NOMO-1 (cell line): ENCODE results near the gene MYBPC2.
"Not testable (repeated sequence)": the region's sequence is repeated elsewhere in the genome, so short reads cannot be mapped to it uniquely, and the experiment has no call there.

ENCODE experiments used
- DNase-seq, 2 experiments: peaks; one replicate each; lab custom pipeline; 2025; ENCODE audit not compliant: unreplicated experiment in 2 of 2; lab: John Stamatoyannopoulos, UW

The MYBPC2 gene

DNA sequence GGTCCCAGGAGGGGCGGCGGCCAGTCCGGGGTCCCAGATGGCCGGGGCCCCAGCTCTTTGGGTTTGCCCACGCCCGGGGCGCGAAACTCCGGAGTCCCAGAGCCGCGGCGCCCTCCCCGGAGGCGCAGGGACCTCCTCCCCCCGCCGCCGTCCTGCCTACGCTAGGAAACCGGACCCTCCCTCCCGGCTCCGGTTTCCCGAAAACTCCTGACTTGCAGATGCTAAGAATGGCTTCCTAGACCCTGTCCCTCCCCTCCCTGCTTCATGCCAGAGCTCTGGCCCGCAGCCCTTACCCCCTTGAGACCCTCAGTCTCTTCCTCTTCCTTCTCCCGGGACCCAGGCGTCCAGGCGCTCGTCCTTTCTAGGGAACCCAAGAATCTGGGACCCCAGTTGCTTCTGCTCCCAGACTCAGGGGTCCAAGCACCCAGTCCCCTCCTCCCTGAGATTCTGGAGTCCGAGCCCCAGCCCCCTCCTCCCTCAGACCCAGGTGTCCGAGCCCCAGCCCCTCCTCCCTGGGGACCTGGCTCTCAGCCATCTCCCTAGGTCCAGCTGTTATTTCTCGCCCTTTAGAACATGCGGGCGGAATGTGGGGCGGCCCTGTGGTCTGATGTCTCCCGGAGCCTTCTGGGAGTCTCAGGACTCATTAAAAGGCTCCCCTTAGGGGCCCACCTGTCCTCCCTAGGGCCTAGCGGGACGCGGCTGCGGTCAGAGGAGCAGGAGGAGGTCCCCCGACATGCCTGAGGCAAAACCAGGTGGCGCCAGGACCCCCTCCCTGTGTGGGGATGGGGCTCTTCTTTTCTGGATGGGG is at the start of gene MYBPC2:
Gene MYBPC2, plus strand, starts transcription at position 672 of the 808 bp plus-strand sequence. Its CDS starts 62 bp downstream, at position 734.
- no peak for DNase-seq

DNA sequence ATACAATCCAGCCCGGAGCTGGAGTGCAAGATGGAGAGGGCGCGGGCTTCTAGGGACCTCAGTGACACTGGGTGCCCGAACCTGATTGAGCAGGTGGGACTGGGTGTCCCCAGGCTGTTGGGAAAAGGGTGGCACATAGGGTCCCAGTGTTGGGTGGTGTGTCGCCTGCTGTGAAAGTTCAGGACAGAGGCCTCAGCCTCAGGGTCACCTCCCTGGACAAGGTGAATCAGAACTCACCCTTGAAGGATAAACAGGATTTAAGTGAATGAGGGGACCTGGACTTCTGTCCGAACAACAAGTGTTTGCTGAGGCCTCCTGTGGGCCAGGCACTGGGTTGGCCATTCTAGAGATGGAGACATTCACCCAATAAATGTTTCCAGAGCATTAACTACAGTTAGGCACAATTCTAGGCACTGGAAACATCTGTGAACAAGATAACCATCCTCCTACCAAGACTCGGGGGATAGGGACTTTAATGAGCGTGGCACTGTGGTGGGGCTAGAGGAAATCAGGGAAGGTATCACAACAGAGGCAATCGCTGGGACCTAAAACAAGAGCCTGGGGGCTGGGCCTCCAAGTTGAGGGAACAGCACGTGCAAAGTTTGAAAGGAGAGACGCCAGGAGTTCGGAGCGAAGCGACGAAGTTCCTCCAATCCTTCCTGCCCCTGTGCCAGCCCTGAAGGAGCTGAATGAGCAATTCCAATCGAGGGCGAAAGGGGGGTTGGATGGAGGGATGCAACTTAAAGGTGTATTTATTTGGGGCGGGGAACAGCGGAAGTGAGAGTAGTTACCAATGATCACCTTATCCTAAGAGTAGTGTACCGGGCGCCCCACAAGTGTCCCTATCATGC is 49.5 kb upstream of the MYBPC2 start:
- DNase-seq = no peak

DNA sequence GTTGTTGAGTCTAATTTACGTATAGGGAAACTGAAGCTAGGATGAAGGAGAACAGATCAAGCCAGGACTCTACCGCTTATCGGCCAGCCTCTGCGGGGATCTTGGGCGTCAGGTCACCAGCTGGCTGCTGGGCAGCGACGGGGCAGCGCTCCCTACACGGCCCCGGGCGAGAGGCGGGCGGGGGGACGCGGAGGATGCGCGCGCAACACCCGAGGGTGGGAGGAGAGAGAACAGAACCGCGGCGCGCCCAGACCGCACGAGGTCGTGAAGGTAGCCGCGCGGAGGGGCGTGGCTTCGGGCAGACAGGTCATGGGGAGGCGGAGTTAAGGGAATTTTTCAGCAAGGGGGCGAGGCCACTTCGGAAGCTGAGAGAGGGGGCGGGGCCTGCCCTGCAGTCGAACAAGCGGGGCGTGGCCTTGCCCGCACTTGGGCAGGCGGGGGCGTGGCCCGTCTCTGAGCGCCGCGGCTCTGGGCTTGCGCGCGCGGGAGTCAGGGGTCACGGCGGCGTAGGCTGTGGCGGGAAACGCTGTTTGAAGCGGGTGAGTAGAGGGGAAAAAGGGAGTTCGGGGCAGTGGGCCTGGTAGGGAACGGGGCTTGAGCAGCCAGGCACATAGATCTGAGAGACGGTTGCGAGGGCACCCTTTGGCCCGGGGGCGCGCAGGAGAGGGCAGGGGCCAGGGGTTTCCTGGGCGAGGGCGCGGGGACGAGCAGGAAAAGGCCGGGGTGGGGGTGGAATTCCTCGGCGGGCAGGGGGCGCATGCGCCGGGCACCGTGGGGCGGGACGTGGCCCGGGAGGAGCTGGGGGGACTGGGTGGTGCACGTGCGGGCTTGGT is 48.6 kb upstream of the MYBPC2 start, which contains the start of gene POLD1:
Gene POLD1, plus strand, starts transcription at position 496 of the 833 bp plus-strand sequence. CDS start 14,505 bp downstream, outside the sequence.
- DNase-seq = peak; percentile 97 to 99

DNA sequence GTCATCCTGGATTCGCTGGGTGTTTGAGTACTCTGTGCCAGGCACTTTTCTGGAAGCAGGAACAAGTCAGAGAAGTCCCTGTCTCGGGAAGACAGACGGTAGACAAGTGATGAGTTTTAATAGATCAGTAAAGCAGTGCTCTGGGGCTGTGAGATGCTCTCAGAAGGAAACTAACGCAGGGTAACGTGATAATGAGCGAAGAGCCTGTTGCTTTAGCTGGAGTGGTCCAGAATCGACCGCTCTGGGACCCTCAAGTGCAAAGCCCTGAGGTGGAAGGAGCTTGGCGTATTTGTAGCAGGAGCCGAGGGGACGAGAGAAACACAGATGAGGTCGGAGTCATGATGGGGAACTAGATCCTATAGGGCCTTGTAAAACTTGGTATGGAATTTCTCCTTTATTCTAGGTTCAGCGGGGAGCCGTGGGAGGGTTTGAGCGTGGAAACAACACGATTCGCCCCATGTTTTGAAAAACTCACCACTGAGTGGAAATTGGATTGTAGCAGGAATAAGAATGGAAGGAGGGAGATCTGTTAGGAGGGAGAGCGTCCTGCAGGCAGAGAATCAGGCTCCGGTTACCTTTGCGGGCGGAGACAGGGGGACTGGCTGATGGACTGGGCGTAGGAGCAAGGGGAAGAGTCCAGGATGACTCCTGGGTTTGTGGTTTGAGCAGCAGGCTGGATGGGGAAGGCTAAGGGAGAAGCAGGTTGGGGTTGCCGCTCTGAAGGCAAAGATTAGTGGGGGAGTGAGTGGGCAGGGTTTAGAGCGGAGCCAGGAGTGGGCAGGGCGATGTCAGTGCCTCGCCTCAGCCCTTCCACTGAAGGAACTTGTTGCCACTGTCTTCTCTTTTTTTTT is 47.8 kb upstream of the MYBPC2 start:
- peak; percentile 7 to 36 for DNase-seq

DNA sequence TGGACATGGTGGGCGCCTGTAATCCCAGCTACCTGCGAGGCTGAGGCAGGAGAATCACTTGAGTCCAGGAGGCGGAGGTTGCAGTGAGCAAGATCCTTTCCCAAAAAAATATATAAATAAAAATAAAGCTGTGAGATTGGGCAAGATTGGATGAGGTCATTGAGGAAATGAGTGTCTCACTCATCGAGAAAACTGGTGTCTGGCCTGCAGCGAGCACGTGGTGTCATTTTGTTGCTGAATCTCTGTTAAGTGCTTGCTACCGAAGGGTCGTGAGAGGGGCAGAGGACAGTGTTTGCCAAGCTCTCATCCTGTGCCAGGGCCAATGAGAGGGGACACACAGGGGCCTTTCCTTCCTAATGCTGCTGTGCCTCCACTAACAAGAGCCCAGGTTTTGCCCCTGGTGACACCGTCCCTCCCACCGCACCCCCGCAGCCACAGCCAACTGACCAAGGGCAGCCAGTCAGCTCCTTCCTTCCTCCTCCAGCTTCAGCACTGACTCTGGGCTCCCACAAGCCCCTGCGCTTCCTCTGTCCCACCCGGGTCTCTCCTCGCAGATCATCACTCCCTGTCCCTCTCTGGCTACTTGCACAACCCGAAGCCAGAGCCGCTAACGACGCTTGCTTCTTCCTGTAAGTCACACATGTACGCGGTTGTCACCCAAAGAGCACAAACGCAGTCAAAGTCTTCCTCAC is 45.4 kb upstream of the MYBPC2 start:
- DNase-seq = peak; percentile 63 to 69

DNA sequence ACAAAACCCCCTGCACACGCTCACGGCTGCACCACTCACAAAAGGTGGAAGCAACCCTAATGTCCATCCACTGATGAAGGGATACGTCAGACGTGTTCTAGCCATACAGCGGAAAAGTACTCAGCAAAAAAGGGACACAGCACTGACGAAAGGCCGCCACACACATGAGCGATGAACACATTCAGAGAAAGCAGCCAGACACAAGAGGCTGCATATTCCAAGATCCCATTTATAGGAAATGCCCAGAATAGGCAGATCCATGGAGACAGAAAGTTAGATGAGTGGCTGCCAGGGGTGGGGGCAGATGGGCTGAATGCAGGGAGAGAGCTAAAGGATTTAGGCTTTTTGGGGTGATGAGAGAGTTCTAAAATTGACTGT is 44.8 kb upstream of the MYBPC2 start:
- DNase-seq = no peak

DNA sequence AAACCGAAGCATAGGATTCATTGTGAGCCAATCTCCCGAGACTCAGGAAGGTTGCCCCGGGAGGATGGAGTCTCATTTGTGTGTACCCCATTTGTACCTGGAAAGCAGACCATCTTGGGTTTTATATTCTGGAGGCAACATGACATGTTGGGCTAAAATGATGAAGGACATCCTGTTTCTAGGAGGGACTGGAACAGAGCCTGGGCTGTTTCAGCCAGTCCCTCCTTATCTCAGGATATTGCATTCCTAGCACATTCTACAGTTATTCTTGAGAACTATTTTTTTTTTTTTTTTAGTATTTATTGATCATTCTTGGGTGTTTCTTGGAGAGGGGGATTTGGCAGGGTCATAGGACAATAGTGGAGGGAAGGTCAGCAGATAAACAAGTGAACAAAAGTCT is 42.4 kb upstream of the MYBPC2 start:
- DNase-seq = not testable (repeated sequence)

DNA sequence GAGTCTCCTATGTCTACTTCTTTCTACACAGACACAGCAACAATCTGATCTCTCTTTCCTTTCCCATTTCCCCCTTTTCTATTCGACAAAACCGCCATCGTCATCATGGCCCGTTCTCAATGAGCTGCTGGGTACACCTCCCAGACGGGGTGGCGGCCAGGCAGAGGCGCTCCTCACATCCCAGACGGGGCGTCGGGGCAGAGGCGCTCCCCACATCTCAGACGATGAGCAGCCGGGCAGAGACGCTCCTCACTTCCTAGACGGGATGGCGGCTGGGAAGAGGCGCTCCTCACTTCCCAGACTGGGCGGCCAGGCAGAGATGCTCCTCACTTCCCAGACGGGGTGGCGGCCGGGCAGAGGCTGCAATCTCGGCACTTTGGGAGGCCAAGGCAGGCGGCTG is 41.7 kb upstream of the MYBPC2 start:
- DNase-seq = not testable (repeated sequence)

DNA sequence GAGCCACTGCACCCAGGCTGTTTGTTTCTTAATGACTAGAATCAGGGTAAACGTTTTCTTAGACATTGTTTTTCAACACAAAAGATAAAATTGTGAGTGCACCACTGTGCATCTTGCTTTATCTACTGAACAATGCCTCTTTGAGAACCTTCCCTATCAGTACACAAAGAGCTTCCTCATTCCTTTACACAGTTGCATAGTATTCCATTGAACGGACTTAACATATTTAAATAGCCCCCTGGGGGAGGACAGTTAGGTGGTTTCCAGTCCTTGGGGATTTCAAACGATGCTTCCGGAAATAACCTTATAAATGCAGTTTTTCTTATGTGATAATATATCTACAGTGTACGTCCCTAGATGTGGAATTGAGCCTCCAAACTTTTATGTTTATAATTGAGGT is 39.9 kb upstream of the MYBPC2 start:
- DNase-seq = no peak

DNA sequence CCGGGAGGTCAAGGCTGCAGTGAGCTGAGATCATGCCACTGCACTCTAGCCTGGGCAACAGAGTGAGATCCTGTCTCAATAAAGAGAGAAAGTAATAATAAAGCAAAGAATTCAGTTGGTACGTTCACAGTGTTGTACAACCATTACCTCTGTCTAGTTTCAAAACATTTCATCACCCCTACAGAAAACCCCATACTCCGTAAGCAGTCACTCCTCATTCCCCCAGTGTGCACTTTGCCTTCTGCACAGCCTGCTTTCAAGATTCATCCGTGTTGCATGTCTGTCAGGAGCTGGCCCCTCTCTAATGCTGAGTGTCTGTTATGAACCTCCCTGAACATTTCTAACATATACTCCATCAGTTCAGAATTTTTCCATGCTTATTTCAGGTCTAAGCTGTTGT is 39.1 kb upstream of the MYBPC2 start:
- DNase-seq = no peak

DNA sequence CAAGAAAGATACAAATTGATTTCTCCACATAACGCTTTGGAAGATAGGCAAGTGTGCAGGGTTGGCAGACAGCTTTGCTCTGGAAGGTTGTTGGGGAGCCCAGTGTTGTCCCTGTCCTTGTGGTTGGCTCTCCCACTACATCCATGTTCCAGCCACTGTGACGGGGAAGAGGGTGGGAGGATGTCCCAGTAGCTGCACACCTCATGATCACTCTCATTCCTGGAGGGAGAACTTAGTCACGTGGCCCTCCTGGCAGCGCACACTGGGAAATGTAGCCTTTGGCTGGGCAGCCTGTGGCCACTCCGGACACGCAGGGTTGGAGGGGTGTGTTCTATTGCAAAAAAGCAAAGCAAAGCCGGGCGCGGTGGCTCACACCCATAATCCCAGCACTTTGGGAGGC is 38.7 kb upstream of the MYBPC2 start:
- DNase-seq = no peak

DNA sequence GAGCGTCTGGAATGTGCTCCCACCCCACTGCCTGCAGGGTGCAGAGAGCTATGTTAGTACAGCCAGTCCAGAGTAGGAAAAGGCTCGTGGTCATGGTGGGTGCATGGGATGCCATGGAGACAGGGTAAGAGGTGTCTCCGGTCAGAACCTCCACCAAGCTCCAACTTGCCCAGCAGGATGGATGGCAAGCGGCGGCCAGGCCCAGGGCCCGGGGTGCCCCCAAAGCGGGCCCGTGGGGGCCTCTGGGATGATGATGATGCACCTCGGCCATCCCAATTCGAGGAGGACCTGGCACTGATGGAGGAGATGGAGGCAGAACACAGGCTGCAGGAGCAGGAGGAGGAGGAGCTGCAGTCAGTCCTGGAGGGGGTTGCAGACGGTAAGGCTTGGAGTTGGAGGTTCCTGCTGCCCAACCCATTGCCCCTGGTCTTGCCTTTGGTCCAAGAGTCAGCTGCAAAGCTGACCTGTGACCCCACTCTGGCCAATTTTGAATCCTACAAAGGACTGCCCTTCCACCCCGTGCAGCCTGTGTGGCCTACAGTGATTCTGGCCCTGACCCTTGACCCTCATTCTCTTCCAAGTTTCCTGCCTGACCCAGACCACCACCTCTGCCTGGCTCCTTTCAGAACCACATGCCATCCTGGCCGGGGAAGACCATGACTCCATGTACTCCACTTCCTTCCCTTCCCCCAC is 33.9 kb upstream of the MYBPC2 start:
- no peak for DNase-seq

DNA sequence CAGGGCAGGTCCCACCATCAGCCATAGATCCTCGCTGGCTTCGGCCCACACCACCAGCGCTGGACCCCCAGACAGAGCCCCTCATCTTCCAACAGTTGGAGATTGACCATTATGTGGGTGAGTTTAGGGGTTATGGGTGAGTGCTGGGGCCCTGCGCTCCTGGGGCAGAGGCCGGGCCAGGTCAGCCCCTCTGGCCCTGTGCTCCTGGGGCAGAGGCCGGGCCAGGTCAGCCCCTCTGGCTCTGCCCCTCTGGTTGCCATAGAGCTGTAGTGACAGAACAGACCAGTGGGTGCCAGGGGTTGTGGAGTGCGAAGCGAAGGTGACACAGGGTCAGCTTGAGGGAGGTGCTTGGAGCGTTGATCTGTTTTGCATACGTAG is 33.3 kb upstream of the MYBPC2 start:
- DNase-seq = no peak

DNA sequence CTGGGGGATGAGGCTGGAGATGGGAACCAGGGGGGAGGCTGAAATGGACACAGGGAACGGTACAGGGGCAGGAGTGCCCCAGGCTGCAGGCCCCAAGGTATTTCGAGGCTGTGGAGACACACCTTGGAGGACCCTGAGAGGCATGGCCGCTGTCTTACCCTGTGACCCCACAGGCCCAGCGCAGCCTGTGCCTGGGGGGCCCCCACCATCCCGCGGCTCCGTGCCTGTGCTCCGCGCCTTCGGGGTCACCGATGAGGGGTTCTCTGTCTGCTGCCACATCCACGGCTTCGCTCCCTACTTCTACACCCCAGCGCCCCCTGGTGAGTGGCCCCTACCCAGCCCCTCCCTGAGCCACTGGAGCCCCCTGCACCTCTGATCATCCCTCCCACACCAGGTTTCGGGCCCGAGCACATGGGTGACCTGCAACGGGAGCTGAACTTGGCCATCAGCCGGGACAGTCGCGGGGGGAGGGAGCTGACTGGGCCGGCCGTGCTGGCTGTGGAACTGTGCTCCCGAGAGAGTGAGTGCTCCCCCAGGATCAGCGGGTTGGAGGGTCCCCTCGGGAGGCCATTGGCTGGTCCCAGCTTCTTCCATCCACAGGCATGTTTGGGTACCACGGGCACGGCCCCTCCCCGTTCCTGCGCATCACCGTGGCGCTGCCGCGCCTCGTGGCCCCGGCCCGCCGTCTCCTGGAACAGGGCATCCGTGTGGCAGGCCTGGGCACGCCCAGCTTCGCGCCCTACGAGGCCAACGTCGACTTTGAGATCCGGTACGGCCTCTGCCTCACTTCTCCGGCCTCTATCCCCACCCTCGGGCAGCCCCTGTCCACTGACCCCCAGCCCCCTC is 30.9 kb upstream of the MYBPC2 start:
- no peak for DNase-seq

DNA sequence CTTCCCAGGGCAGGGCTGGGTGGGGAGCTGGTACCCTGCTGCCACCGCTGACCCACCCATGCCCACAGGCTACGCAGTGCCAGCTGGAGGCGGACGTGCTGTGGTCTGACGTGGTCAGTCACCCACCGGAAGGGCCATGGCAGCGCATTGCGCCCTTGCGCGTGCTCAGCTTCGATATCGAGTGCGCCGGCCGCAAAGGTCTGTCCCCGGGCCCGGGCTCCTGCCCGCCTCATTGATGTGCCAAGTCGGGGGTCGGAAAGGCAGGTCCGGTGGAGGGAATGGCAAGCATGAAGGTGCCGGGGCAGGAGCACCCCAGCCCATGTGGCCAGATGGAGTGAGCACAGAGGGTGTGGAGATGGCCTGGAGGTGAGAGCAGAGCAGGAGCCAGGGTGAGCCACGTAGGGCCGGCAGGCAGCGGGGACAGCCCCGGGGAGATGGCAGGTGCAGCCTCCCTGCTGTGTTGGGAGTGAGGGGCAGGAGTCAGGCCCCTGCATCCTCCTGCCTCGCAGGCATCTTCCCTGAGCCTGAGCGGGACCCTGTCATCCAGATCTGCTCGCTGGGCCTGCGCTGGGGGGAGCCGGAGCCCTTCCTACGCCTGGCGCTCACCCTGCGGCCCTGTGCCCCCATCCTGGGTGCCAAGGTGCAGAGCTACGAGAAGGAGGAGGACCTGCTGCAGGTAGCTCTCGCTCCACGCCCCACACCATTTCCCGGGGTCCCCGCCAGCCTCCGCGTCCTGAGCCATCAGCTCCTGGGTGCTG is 30.0 kb upstream of the MYBPC2 start:
- DNase-seq = no peak

DNA sequence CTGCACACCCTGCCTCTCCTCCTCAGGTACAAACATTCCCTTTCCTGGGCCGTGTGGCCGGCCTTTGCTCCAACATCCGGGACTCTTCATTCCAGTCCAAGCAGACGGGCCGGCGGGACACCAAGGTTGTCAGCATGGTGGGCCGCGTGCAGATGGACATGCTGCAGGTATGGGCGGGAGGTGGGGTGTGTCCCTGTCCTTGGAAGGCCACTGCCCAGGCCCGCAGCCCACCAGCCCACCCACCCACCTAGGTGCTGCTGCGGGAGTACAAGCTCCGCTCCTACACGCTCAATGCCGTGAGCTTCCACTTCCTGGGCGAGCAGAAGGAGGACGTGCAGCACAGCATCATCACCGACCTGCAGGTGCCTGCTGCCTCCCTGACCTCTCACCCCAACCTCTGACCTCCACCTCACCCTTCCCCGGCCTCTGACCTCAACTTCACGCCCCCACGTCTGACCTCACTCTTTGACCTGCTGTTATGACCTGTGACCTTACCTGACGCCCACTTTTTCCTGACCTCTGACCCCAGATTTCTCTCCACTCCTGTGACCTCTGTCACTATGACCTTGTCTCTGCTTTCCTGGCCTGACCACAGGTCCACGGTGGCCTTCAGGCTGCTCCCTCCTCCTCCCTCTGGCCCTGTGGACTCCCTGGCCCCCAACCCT is 26.4 kb upstream of the MYBPC2 start:
- no peak for DNase-seq

DNA sequence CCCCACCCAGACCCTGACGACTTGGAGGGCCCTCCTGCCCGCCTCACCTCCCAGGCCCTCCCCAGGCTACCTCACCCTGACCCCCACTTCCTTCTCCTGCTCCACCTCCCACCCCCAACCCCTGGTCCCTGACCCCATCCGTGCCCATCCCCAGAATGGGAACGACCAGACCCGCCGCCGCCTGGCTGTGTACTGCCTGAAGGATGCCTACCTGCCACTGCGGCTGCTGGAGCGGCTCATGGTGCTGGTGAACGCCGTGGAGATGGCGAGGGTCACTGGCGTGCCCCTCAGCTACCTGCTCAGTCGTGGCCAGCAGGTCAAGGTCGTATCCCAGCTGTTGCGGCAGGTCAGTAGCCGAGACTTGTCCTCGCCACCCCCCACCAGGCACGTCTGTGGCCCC is 25.9 kb upstream of the MYBPC2 start:
- no peak for DNase-seq
